Fibroblast of lung (primary cell): ENCODE results near the gene PGM3. TPM values are rescaled to one million over a fixed set of nuclear protein-coding genes. Genes with fewer than 3 reads are reported as not detected.

ENCODE experiments used
- DNase-seq, 2 donors: peaks; one replicate each; pipeline versions ENCODE4 v3.0.0 to v3.0.0-alpha.2; 2010; ENCODE audit warnings: low read depth in 2 of 2
- H2AFZ ChIP-seq: 2 replicates; pipeline ENCODE4 v1.5.1; 2012; ENCODE audit warnings: low read length, control low read depth, inconsistent platforms
- H3K27ac ChIP-seq: 2 replicates; pipeline ENCODE4 v1.5.1; 2011; ENCODE audit warnings: low read length, control low read depth; ENCODE audit not compliant: insufficient read depth
- H3K27me3 ChIP-seq: 2 replicates; pipeline ENCODE4 v1.5.1; 2011; ENCODE audit warnings: mild to moderate bottlenecking, low read length; ENCODE audit not compliant: control insufficient read depth, insufficient read depth
- H3K36me3 ChIP-seq: 2 replicates; pipeline ENCODE4 v1.5.1; 2011; ENCODE audit warnings: low read length; ENCODE audit not compliant: control insufficient read depth, insufficient read depth
- H3K4me1 ChIP-seq: 2 replicates; pipeline ENCODE4 v1.5.1; 2011; ENCODE audit warnings: low read length; ENCODE audit not compliant: control insufficient read depth, insufficient read depth; ENCODE audit errors: extremely low read depth
- H3K4me2 ChIP-seq: 2 replicates; pipeline ENCODE4 v1.5.1; 2011; ENCODE audit warnings: low read length, control low read depth; ENCODE audit not compliant: insufficient read depth; ENCODE audit errors: extremely low read depth
- H3K4me3 ChIP-seq, 4 experiments: fragments of 200-600 bp in 1 of 4; sonication (generic) in 1 of 4; replicated peaks in 1 of 4; 2 replicates each; pipeline ENCODE4 v1.5.1; 2011 to 2016; ENCODE audit warnings: low read length in 4 of 4, low read depth in 3 of 4, mild to moderate bottlenecking in 3 of 4, control low read depth in 2 of 4, inconsistent platforms in 1 of 4, mixed read lengths in 1 of 4; ENCODE audit not compliant: insufficient read depth in 1 of 4; ENCODE audit errors: control extremely low read depth in 1 of 4
- H3K79me2 ChIP-seq: 2 replicates; pipeline ENCODE4 v1.5.1; 2012; ENCODE audit warnings: mild to moderate bottlenecking, low read length, inconsistent platforms; ENCODE audit not compliant: control insufficient read depth, insufficient read depth
- H3K9ac ChIP-seq: 2 replicates; pipeline ENCODE4 v1.5.1; 2011; ENCODE audit warnings: mild to moderate bottlenecking, low read length, control low read depth; ENCODE audit not compliant: insufficient read depth
- H3K9me3 ChIP-seq: 2 replicates; pipeline ENCODE4 v1.5.1; 2012; ENCODE audit warnings: low read depth, low read length; ENCODE audit not compliant: control insufficient read depth, insufficient read depth
- H4K20me1 ChIP-seq: 2 replicates; pipeline ENCODE4 v1.5.1; 2011; ENCODE audit warnings: low read length; ENCODE audit not compliant: control insufficient read depth, insufficient read depth; ENCODE audit errors: extremely low read depth
- EZH2 ChIP-seq: IDR thresholded peaks from 2 replicates; pipeline ENCODE4 v1.5.1; 2012; ENCODE audit warnings: low read length, control low read depth, mild to moderate bottlenecking; ENCODE audit errors: missing control alignments
- polyA plus RNA-seq, 2 donors: library from polyadenylated mRNA; depleted of rRNA in 1 of 2; stranded (reverse) in 1 of 2; unstranded in 1 of 2; fragments of >200 nt; gene quantifications; 2 replicates each; pipeline ENCODE4 v1.2.1, GENCODE V29; 2011 to 2012; ENCODE audit warnings: missing spikeins in 1 of 2
- total RNA-seq: library from RNA; depleted of rRNA; stranded (reverse); fragments of >200 nt; gene quantifications from 2 replicates; pipeline ENCODE4 v1.2.1, GENCODE V29; 2014
- TF ChIP-seq, protein P1 (sequence below), 2 donors: IDR thresholded peaks in 1 of 2; conservative IDR thresholded peaks in 1 of 2; 1 replicate in 1 of 2; 2 replicates in 1 of 2; pipeline ENCODE4 v1.5.1; 2011 to 2012; ENCODE audit warnings: low read length in 2 of 2, control low read depth in 1 of 2, inconsistent platforms in 1 of 2, low read depth in 1 of 2, mild to moderate bottlenecking in 1 of 2

PGM3 gene
- total and polyA plus RNA-seq, 2 donors (not counting 1 experiment from before 2014, with no cell fraction given), result 69.2 to 107 TPM

DNA sequence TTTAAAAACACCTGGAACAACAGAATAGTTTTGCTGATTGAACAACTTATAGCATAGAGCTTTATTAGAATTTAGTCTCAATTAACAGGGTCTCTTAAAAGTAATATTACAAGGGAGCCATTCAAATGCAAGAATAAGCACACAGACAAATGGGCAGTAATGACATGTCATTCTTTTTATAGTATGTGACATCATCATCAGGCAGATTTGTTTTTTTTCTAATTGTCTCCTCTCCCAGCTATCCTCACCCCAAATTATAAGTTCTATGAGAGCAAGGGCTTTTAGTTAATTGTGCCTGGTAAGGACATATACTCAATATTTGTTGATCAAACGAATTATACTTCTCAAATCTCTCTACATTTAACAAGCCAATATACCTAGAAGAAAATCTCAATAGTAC, 11.0 kb downstream of the PGM3 start:
- H3K27me3 ChIP-seq, result no peaks in the 10 kb centered on the region
- H3K36me3 ChIP-seq, result peaks cover 16% of the 10 kb centered on the region
- peaks cover 4% of the 10 kb centered on the region for H3K79me2 ChIP-seq
- no peaks in the 10 kb centered on the region for H3K4me1 ChIP-seq
- no peak for DNase-seq
- no peaks in the 10 kb centered on the region for H3K9me3 ChIP-seq
- no peak overlapping the region for H3K4me2 ChIP-seq
- H3K9ac ChIP-seq, result no peak overlapping the region
- no peak overlapping the region for H2AFZ ChIP-seq
- H3K4me3 ChIP-seq, result no peak overlapping the region
- no peak overlapping the region for H3K27ac ChIP-seq
- TF ChIP-seq, protein P1, sequence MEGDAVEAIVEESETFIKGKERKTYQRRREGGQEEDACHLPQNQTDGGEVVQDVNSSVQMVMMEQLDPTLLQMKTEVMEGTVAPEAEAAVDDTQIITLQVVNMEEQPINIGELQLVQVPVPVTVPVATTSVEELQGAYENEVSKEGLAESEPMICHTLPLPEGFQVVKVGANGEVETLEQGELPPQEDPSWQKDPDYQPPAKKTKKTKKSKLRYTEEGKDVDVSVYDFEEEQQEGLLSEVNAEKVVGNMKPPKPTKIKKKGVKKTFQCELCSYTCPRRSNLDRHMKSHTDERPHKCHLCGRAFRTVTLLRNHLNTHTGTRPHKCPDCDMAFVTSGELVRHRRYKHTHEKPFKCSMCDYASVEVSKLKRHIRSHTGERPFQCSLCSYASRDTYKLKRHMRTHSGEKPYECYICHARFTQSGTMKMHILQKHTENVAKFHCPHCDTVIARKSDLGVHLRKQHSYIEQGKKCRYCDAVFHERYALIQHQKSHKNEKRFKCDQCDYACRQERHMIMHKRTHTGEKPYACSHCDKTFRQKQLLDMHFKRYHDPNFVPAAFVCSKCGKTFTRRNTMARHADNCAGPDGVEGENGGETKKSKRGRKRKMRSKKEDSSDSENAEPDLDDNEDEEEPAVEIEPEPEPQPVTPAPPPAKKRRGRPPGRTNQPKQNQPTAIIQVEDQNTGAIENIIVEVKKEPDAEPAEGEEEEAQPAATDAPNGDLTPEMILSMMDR (conservative IDR thresholded peaks at IDR 0.05 in 1 of 2, IDR thresholded peaks at IDR 0.05 in 1 of 2; ENCODE audit: low read depth in 1 of 2, low read length in 2 of 2), result no peak
- no peak for TF ChIP-seq EZH2
- H4K20me1 ChIP-seq, result no peaks in the 10 kb centered on the region

DNA sequence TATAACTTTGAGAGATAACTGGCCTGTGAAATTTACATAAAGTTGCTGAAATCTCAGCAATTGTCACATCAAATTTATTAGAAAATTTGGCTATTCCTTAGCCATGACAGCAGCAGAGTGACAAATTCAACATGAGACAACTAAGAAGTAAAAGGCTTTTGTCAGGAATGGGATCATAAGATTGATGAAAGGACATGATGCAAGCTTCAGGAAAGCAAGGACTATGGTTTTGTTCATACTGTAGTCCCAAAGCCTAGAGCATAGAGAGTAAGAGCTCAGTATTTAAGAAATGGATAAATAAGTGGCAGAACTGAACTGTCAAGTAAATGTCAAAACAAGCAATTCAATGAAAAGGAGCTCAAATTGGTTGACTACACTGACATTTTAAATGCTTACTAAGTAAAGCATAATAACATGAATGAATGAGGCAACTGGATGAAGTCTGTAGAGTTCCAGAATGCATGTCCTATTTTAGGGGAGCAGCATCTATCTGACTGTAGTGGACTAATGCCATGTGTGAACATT, 12.6 kb downstream of the PGM3 start:
- Histone ChIP-seq H3K27me3 (no peaks in the 10 kb centered on the region), H3K79me2 (peaks cover 2% of the 10 kb centered on the region), H3K9ac (no peak overlapping the region), H3K4me3 (no peak overlapping the region), H3K4me2 (no peak overlapping the region), H3K9me3 (no peaks in the 10 kb centered on the region), H3K4me1 (no peaks in the 10 kb centered on the region), H3K27ac (no peak overlapping the region), H4K20me1 (no peaks in the 10 kb centered on the region), H2AFZ (no peak overlapping the region), H3K36me3 (peaks cover 15% of the 10 kb centered on the region)
- TF ChIP-seq, protein P1 (conservative IDR thresholded peaks at IDR 0.05 in 1 of 2, IDR thresholded peaks at IDR 0.05 in 1 of 2; ENCODE audit: low read depth in 1 of 2, low read length in 2 of 2), result no peak
- TF ChIP-seq EZH2, result no peak
- peak in 1 of 2 donors; percentile 42 for DNase-seq

DNA sequence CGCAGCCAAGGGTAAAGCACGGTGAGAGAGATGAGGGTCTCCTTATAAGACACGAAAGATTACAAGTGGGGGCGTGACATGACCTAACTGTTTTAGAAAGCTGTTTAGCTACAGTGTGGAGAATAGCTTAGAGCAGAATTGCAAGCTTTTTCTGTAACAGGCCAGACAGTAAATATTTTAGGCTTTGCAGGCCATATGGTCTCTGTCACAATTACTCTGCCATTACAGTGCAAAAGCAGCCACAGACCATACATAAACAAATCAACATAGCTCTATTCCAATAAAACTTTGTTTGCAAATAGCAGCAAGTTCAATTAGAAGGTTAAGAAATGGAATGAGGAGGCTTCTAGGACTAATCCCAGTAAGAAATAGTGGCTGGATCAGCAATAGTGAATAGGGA, 16.8 kb downstream of the PGM3 start:
- TF ChIP-seq EZH2, result no peak
- TF ChIP-seq, protein P1 (conservative IDR thresholded peaks at IDR 0.05 in 1 of 2, IDR thresholded peaks at IDR 0.05 in 1 of 2; ENCODE audit: low read depth in 1 of 2, low read length in 2 of 2), result no peak

More for the DNA sequence above, 16.8 kb downstream of the PGM3 start:
- Histone ChIP-seq H3K4me1 (no peaks in the 10 kb centered on the region), H3K27ac (no peak overlapping the region), H3K79me2 (no peaks in the 10 kb centered on the region), H3K9ac (no peak overlapping the region), H2AFZ (no peak overlapping the region), H3K4me3 (no peak overlapping the region), H3K27me3 (no peaks in the 10 kb centered on the region), H3K36me3 (peaks cover 26% of the 10 kb centered on the region), H3K4me2 (no peak overlapping the region), H3K9me3 (no peaks in the 10 kb centered on the region), H4K20me1 (peaks cover 3% of the 10 kb centered on the region)
- DNase-seq, result peak in 1 of 2 donors; percentile 56
